Activated T-helper 9 cell treated with anti-CD3 and anti-CD28 coated beads, Interleukin-2, amount 50 U/mL, for 16 hours (primary cell): Measurements from ENCODE around the gene MPV17L2.

Experiments used
- DNase-seq: peaks from one replicate; pipeline ENCODE4 v3.0.0-alpha.2; 2020; ENCODE audit warnings: low read depth

MPV17L2 gene

GRCh38 chr19:18245297-18245696 lies 52.3 kb downstream of the MPV17L2 start:
- no peak for DNase-seq
